Neuron (in vitro differentiated cells): ENCODE results near the gene PPIE.
A peak's percentile ranks its signal among the peaks of the same experiment; 100 is the strongest.

Experiments used
- H2AFZ ChIP-seq: one replicate; pipeline ENCODE4 v1.6.1; 2013; ENCODE audit warnings: low read depth, mild to moderate bottlenecking, inconsistent platforms, low read length, moderate library complexity
- H3K27me3 ChIP-seq: one replicate; pipeline ENCODE4 v1.6.1; 2013; ENCODE audit warnings: low read length; ENCODE audit not compliant: insufficient read depth
- H3K36me3 ChIP-seq: one replicate; pipeline ENCODE4 v1.6.1; 2013; ENCODE audit warnings: low read length; ENCODE audit not compliant: insufficient read depth
- H3K4me1 ChIP-seq: one replicate; pipeline ENCODE4 v1.6.1; 2013; ENCODE audit warnings: low read length; ENCODE audit not compliant: insufficient read depth
- H3K4me3 ChIP-seq: 2 replicates; pipeline ENCODE4 v1.5.1; 2013; ENCODE audit warnings: mild to moderate bottlenecking, low read length, moderate library complexity
- H3K9me3 ChIP-seq: one replicate; pipeline ENCODE4 v1.6.1; 2013; ENCODE audit warnings: low read length

Gene PPIE

DNA sequence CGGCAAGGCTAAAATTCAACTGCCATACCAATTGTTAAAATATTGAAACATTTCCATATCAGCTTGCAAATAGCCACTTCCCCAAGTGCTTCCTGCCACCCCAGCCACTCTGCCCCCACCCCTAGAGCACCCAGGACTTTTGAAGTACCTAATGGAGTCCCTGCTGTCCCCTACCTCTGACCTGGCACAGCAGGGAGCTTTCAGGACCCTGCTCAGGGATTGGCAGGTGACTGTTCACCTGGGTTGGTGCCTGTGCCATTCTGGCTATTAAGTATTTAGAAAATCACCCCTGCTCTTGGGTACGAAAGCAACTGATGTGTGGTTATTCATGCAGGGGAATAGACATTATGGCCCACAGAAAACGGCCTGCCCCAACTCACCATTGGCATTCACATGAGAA lies 38.3 kb upstream of the PPIE start:
- Histone ChIP-seq H3K4me1 (peaks cover 14% of the 10 kb centered on the region), H3K4me3 (no peak overlapping the region), H3K9me3 (no peaks in the 10 kb centered on the region), H3K27me3 (peaks cover 3% of the 10 kb centered on the region), H2AFZ (no peak overlapping the region), H3K36me3 (no peaks in the 10 kb centered on the region)

DNA sequence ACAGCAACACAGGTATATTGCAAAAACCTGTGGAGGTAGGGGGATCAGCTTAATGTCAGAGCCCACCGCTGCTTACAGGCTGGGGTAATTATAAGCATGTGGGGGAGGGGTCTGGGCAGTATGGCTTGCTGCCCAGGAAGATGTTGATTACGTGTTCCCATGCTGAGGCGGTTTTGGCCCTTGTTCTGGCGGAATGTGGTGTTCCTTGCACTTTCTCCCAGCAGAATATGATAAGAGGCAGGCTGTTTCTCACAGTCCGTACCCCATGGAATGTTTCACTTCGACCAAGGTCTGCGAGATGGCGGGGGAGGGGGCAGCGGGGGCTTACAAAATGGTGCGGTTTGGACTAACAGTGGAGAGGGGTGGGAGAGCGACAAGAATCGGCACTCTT lies 37.6 kb upstream of the PPIE start:
- H3K4me3 ChIP-seq = no peak overlapping the region
- peak overlapping the region; percentile 10 for H2AFZ ChIP-seq
- H3K4me1 ChIP-seq = peaks cover 14% of the 10 kb centered on the region
- H3K36me3 ChIP-seq = no peaks in the 10 kb centered on the region
- no peaks in the 10 kb centered on the region for H3K9me3 ChIP-seq
- H3K27me3 ChIP-seq = peaks cover 3% of the 10 kb centered on the region

DNA sequence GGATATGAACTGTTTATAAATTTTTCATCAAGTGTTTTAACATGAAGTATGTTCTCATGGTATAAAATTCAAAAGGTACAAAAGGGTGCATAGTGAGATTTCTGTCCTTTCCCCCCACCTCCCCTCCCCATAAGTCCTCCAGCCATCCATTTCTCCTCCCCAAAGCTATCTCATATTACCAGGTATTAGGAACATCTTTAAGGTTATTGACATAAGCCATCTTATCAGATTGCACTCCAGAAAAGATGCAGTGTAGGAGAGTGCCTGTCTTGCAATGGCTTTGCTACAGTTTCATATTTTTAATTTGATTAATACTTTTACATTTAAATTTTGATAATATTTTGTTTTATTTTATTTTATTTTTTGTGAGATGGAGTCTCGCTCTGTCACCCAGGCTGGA lies 33.9 kb upstream of the PPIE start:
- H3K4me1 ChIP-seq = peaks cover 14% of the 10 kb centered on the region
- no peaks in the 10 kb centered on the region for H3K36me3 ChIP-seq
- H3K9me3 ChIP-seq = no peaks in the 10 kb centered on the region
- H3K27me3 ChIP-seq = peaks cover 5% of the 10 kb centered on the region
- no peak overlapping the region for H3K4me3 ChIP-seq
- no peak overlapping the region for H2AFZ ChIP-seq

DNA sequence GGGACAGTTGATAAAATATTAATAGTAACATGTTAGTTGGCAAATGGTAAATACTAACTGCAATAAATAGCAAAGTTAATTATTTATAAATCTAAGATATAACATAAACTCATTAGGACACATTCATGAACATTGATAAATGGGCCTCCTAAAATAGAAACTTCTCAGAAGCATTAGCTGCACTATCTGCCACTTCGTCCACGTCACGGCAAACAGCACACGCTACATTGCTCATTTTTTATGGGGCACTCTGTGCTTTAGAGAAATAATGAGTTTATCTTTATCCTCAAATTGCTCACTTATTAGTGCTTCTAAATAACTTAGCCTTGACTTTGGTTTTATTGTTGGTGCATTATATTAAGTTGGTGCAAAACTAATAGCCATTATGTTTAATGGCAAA lies 31.2 kb upstream of the PPIE start:
- Histone ChIP-seq H3K36me3 (no peaks in the 10 kb centered on the region), H3K4me1 (no peaks in the 10 kb centered on the region), H2AFZ (no peak overlapping the region), H3K9me3 (no peaks in the 10 kb centered on the region), H3K27me3 (peaks cover 5% of the 10 kb centered on the region), H3K4me3 (no peak overlapping the region)

DNA sequence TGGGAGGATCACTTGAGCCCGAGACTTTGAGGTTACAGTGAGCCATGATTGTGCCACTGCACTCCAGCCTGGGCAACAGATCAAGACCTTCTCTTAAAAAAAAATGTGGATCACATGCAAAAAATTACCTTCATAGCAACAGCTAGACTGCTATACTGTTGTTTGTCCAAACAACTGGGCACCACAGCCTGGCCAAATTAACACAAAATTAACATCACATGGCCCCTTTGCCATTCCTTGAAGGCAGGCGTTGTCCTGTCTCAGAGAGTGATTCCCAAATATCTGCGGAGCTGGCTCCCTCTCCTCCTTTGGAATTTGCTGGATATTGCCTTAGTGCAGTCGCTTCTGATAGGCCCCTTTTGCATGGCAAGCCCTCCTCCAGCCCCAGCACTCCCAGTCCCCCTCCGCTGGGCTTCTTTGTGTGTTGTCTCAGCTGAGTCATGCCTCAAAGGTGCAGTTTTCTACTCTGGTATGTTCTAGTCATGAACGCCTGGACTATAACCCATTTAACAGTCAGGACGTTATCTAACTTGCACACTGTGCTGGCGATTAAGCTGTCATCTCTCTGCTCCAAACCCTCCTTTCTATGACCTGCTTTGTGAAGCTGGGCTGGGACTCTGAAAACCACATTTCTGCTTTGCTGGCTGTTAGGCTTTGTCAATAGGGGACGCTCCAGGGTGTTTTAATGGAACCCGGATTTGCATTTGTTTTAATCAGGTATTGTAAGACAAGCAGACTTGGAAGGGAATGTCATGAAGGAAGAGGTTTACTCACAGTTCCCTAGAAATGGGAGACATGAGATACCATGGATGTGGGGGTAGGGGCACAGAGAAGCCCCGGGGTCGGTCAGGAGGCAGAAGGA lies 27.3 kb upstream of the PPIE start:
- H3K27me3 ChIP-seq = peaks cover 11% of the 10 kb centered on the region
- H3K4me1 ChIP-seq = peaks cover 4% of the 10 kb centered on the region
- H3K9me3 ChIP-seq = no peaks in the 10 kb centered on the region
- H3K4me3 ChIP-seq = no peak overlapping the region
- H2AFZ ChIP-seq = no peak overlapping the region
- no peaks in the 10 kb centered on the region for H3K36me3 ChIP-seq

DNA sequence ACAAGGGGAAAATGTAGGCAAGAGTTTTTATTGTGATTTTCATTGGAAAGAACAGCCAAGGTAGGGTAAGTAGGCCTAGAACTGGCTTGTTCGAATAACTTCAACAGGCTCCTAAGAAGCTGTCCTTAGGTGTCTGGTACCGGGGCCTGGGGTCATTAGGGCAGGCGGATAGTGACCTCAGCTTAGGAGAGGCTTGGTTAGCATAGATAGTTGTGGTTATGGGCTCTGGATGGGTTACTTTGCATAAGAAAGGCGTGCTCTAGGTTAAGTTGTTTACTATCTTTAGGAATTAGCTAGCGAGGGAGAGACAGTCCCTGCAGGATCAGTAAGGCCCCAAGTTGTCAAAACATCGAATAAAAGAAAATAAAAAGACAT lies 26.7 kb upstream of the PPIE start:
- peaks cover 11% of the 10 kb centered on the region for H3K27me3 ChIP-seq
- no peak overlapping the region for H2AFZ ChIP-seq

GRCh38 chr1:39713557-39713956 lies 25.1 kb upstream of the PPIE start:
- Histone ChIP-seq H3K9me3 (no peaks in the 10 kb centered on the region), H3K36me3 (no peaks in the 10 kb centered on the region), H3K4me3 (no peak overlapping the region), H3K4me1 (peaks cover 4% of the 10 kb centered on the region), H3K27me3 (peaks cover 15% of the 10 kb centered on the region), H2AFZ (no peak overlapping the region)

More for the DNA sequence above, 26.7 kb upstream of the PPIE start:
- H3K9me3 ChIP-seq = no peaks in the 10 kb centered on the region
- H3K36me3 ChIP-seq = no peaks in the 10 kb centered on the region
- peaks cover 4% of the 10 kb centered on the region for H3K4me1 ChIP-seq
- H3K4me3 ChIP-seq = no peak overlapping the region

GRCh38 chr1:39717809-39718208 lies 20.9 kb upstream of the PPIE start:
- Histone ChIP-seq H3K9me3 (no peaks in the 10 kb centered on the region), H3K36me3 (no peaks in the 10 kb centered on the region), H3K4me3 (no peak overlapping the region), H3K4me1 (peaks cover 12% of the 10 kb centered on the region), H3K27me3 (peaks cover 28% of the 10 kb centered on the region), H2AFZ (no peak overlapping the region)

DNA sequence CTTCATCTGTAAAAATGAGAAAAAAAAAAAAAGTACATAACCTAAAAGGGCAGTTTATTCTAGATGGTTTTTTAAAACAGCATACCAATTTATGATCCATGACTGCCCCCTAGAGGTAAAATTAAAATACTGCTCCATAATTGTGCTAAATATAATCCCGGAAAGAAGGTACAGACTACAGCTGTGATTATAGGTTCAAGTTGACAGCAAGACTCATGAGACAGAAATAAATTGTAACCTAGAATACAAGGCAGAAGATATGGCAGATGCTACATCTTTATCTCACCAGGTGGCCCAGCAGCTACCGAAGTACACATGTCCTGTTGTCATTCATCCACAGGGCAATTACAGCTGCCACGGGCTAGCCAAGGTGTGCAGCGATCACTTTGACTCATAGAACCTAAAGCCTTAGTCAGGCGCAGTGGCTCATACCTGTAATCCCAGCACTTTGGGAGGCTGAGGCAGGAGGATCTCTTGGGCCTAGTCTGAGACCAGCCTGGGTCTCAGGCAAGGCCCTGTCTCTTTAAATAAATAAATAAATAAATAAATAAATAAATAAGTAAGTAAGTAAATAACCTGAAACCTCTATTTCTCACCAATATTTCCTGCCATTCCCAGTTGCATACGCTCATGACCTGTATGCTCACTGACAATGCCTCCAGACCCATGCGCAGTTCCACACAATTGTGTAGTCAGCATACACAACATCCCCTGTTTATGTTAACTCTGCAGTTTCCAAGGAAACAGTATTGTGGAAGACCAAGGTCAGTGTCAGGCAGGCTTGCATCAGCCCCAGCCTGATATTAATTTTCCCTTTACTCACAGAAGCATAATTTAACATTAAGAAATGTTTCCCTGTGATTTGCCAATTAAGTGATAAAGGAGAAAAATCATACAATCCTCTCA lies 18.3 kb upstream of the PPIE start:
- Histone ChIP-seq H3K9me3 (no peaks in the 10 kb centered on the region), H3K4me1 (peaks cover 8% of the 10 kb centered on the region), H2AFZ (no peak overlapping the region), H3K27me3 (peaks cover 22% of the 10 kb centered on the region), H3K4me3 (no peak overlapping the region), H3K36me3 (no peaks in the 10 kb centered on the region)

GRCh38 chr1:39721664-39722063 lies 17.0 kb upstream of the PPIE start:
- Histone ChIP-seq H3K4me1 (peaks cover 8% of the 10 kb centered on the region), H3K36me3 (no peaks in the 10 kb centered on the region), H2AFZ (no peak overlapping the region), H3K9me3 (no peaks in the 10 kb centered on the region), H3K27me3 (peaks cover 26% of the 10 kb centered on the region), H3K4me3 (no peak overlapping the region)

DNA sequence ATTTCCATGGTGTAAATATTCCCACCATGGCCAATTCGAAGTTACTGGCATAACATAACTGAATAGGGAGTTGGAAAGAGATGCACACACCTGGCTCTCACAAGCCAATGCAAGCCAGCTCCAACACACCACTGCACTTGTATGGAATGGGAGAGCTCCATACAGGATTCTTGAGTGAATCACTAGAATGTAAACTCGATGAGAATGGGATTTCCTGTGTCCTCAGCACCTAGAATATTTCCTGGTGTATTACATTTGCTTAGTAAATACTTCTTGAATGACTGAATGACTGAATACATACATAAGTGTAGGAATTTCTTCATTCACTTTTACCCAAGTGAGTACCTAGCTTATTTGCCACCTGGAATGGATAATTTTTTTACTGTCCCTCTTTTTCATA lies 16.2 kb upstream of the PPIE start:
- no peaks in the 10 kb centered on the region for H3K36me3 ChIP-seq
- peaks cover 8% of the 10 kb centered on the region for H3K4me1 ChIP-seq
- H3K4me3 ChIP-seq = no peak overlapping the region
- peaks cover 33% of the 10 kb centered on the region for H3K27me3 ChIP-seq
- H2AFZ ChIP-seq = no peak overlapping the region
- H3K9me3 ChIP-seq = no peaks in the 10 kb centered on the region

- H3K36me3 ChIP-seq = no peaks in the 10 kb centered on the region
- H3K4me1 ChIP-seq = no peaks in the 10 kb centered on the region
- H3K9me3 ChIP-seq = peaks cover 4% of the 10 kb centered on the region
- peaks cover 41% of the 10 kb centered on the region for H3K27me3 ChIP-seq
- H3K4me3 ChIP-seq = no peak overlapping the region
- H2AFZ ChIP-seq = no peak overlapping the region
Observed at GRCh38 chr1:39726600-39726999, 12.1 kb upstream of the PPIE start.

DNA sequence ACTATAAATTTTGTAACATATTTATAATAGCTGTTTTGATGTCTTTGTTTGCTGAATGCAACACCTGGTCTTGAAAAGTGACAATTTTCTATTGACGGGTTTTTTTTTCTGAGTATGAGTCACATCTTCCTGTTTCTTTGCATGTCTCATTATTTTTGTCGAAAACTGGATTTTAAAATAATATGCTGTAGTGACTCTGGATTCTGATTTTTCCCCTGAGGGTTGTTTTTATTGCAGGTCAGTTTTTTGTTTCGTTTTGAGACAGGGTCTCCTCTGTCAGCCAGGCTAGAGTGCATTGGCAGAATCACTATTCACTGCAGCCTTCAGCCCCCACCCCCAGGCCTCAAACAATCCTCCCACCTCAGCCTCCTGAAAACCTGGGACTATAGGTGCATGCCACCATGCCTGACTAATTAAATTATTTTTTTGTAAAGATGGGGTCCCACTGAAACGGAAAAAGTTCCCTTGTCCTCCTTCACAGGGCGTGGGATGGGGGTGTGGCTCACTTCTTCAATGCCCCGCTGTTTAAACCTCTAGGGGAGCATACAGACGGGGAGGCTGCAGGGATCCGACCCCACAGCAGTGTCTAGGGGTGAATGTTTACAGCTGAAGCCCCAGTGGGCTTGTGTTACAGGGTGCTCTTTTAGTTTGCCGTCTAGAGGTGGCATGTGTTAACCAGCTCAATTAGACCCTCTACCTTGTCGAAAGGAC lies 11.3 kb upstream of the PPIE start:
- Histone ChIP-seq H3K36me3 (no peaks in the 10 kb centered on the region), H3K4me3 (no peak overlapping the region), H2AFZ (no peak overlapping the region), H3K9me3 (peaks cover 4% of the 10 kb centered on the region), H3K27me3 (peaks cover 35% of the 10 kb centered on the region), H3K4me1 (no peaks in the 10 kb centered on the region)
